Large intestine (tissue), 3 donors: Measurements from ENCODE around the gene KNDC1. TPM values are rescaled to one million over a fixed set of nuclear protein-coding genes. Genes with fewer than 3 reads are reported as not detected.

Experiments used
- DNase-seq, 2 donors: peaks; one replicate each; pipeline versions ENCODE4 v3.0.0 to v3.0.0-alpha.2; 2013
- H3K27ac ChIP-seq: one replicate; pipeline ENCODE4 v1.5.1; 2013; ENCODE audit warnings: low read length
- H3K27me3 ChIP-seq: 2 replicates; pipeline ENCODE4 v1.6.1; 2013; ENCODE audit warnings: low read length; ENCODE audit not compliant: control insufficient read depth, insufficient read depth
- H3K36me3 ChIP-seq: 2 replicates; pipeline ENCODE4 v1.6.1; 2013; ENCODE audit warnings: low read length; ENCODE audit not compliant: control insufficient read depth, insufficient read depth
- H3K4me1 ChIP-seq: one replicate; pipeline ENCODE4 v1.6.1; 2013; ENCODE audit warnings: low read length; ENCODE audit not compliant: control insufficient read depth, insufficient read depth
- H3K4me3 ChIP-seq: one replicate; pipeline ENCODE4 v1.5.1; 2013; ENCODE audit warnings: low read length
- H3K9me3 ChIP-seq: one replicate; pipeline ENCODE4 v1.6.1; 2013; ENCODE audit warnings: mild to moderate bottlenecking, low read depth, low read length, moderate library complexity; ENCODE audit not compliant: control insufficient read depth
- WGBS: methylation state at CpG from one replicate; pipeline ENCODE4 v1.1.5; 2013; ENCODE audit warnings: low lambda C conversion rate; ENCODE audit not compliant: insufficient coverage; 5-methylcytosine and 5-hydroxymethylcytosine counted together
- polyA plus RNA-seq: library from polyadenylated mRNA; unstranded; fragments of 120-200 nt; gene quantifications from one replicate; pipeline ENCODE4 v1.2.1, GENCODE V29; 2013

Gene KNDC1
- polyA plus RNA-seq, 1 donor: 18.8 TPM

GRCh38 chr10:133196221-133196915, 36.3 kb downstream of the KNDC1 start:
- Histone ChIP-seq H3K4me3 (no peak overlapping the region), H3K36me3 (peaks cover 2% of the 10 kb centered on the region), H3K9me3 (no peaks in the 10 kb centered on the region), H3K27ac (no peak overlapping the region), H3K27me3 (no peaks in the 10 kb centered on the region), H3K4me1 (no peaks in the 10 kb centered on the region)
- WGBS: no CpG with 5 or more reads among the region's 24 CpGs
- no peak for DNase-seq

GRCh38 chr10:133196936-133197758, 37.1 kb downstream of the KNDC1 start:
- H3K4me1 ChIP-seq: no peaks in the 10 kb centered on the region
- H3K27ac ChIP-seq: no peak overlapping the region
- no peak overlapping the region for H3K4me3 ChIP-seq
- peaks cover 7% of the 10 kb centered on the region for H3K36me3 ChIP-seq
- no peaks in the 10 kb centered on the region for H3K27me3 ChIP-seq
- no peaks in the 10 kb centered on the region for H3K9me3 ChIP-seq
- no peak for DNase-seq
- no CpG with 5 or more reads among the region's 40 CpGs for WGBS

- WGBS: no CpG with 5 or more reads among the region's 9 CpGs
- Histone ChIP-seq H3K27me3 (no peaks in the 10 kb centered on the region), H3K4me1 (no peaks in the 10 kb centered on the region), H3K27ac (no peak overlapping the region), H3K9me3 (no peaks in the 10 kb centered on the region), H3K36me3 (peaks cover 12% of the 10 kb centered on the region), H3K4me3 (no peak overlapping the region)
- no peak for DNase-seq
Measured at GRCh38 chr10:133197786-133198185, 37.8 kb downstream of the KNDC1 start.

- no peaks in the 10 kb centered on the region for H3K4me1 ChIP-seq
- no peak for DNase-seq
- no peaks in the 10 kb centered on the region for H3K27me3 ChIP-seq
- no CpG with 5 or more reads among the region's 26 CpGs for WGBS
- peaks cover 12% of the 10 kb centered on the region for H3K36me3 ChIP-seq
- H3K9me3 ChIP-seq: no peaks in the 10 kb centered on the region
- H3K4me3 ChIP-seq: no peak overlapping the region
- H3K27ac ChIP-seq: no peak overlapping the region
Measured at GRCh38 chr10:133198206-133198605, 38.2 kb downstream of the KNDC1 start.

GRCh38 chr10:133198621-133199487, 38.8 kb downstream of the KNDC1 start:
- no peak for DNase-seq
- Histone ChIP-seq H3K27me3 (no peaks in the 10 kb centered on the region), H3K4me3 (no peak overlapping the region), H3K36me3 (peaks cover 12% of the 10 kb centered on the region), H3K27ac (no peak overlapping the region), H3K9me3 (peaks cover 2% of the 10 kb centered on the region), H3K4me1 (no peaks in the 10 kb centered on the region)
- 100% methylated on average over 1 of the region's 54 CpGs for WGBS

- WGBS: no CpG with 5 or more reads among the region's 13 CpGs
- Histone ChIP-seq H3K4me1 (no peaks in the 10 kb centered on the region), H3K4me3 (no peak overlapping the region), H3K36me3 (peaks cover 14% of the 10 kb centered on the region), H3K27ac (no peak overlapping the region), H3K27me3 (no peaks in the 10 kb centered on the region), H3K9me3 (peaks cover 4% of the 10 kb centered on the region)
- no peak for DNase-seq
Measured at GRCh38 chr10:133199488-133199885, 39.5 kb downstream of the KNDC1 start.

GRCh38 chr10:133199992-133200611, 40.1 kb downstream of the KNDC1 start:
- DNase-seq: no peak
- Histone ChIP-seq H3K4me3 (no peak overlapping the region), H3K9me3 (peaks cover 4% of the 10 kb centered on the region), H3K36me3 (peaks cover 14% of the 10 kb centered on the region), H3K27me3 (no peaks in the 10 kb centered on the region), H3K4me1 (no peaks in the 10 kb centered on the region), H3K27ac (no peak overlapping the region)
- WGBS: no CpG with 5 or more reads among the region's 38 CpGs

GRCh38 chr10:133200621-133201031, 40.6 kb downstream of the KNDC1 start:
- no peak for DNase-seq
- Histone ChIP-seq H3K27ac (no peak overlapping the region), H3K4me3 (no peak overlapping the region), H3K27me3 (no peaks in the 10 kb centered on the region), H3K4me1 (no peaks in the 10 kb centered on the region), H3K9me3 (peaks cover 4% of the 10 kb centered on the region), H3K36me3 (peaks cover 14% of the 10 kb centered on the region)
- WGBS: no CpG with 5 or more reads among the region's 15 CpGs

- peaks cover 14% of the 10 kb centered on the region for H3K36me3 ChIP-seq
- no CpG with 5 or more reads among the region's 57 CpGs for WGBS
- no peak overlapping the region for H3K27ac ChIP-seq
- no peak for DNase-seq
- H3K4me3 ChIP-seq: no peak overlapping the region
- no peaks in the 10 kb centered on the region for H3K4me1 ChIP-seq
- peaks cover 4% of the 10 kb centered on the region for H3K9me3 ChIP-seq
- no peaks in the 10 kb centered on the region for H3K27me3 ChIP-seq
Measured at GRCh38 chr10:133201151-133201947, 41.3 kb downstream of the KNDC1 start.
